Spleen (tissue), 11 donors: ENCODE results near the gene NBDY. TPM values are rescaled to one million over a fixed set of nuclear protein-coding genes. Genes with fewer than 3 reads are reported as not detected.

Experiments
- DNase-seq: peaks from one replicate; pipeline ENCODE4 v3.0.0-alpha.2; 2020
- H3K27ac ChIP-seq, 8 donors: fragments of 200-600 bp; sonication (generic) in 7 of 8; 1 replicate in 4 of 8; 2 replicates in 4 of 8; pipeline versions ENCODE4 v1.5.0 to v1.8.0; 2016 to 2021; ENCODE audit warnings: inconsistent platforms in 4 of 8, mild to moderate bottlenecking in 4 of 8, moderate library complexity in 1 of 8
- H3K27me3 ChIP-seq, 7 donors: fragments of 200-600 bp; sonication (generic) in 6 of 7; replicated peaks in 1 of 7; 1 replicate in 4 of 7; 2 replicates in 3 of 7; pipeline versions ENCODE4 v1.5.0 to v1.8.0; 2016 to 2021; ENCODE audit warnings: inconsistent platforms in 3 of 7, mild to moderate bottlenecking in 1 of 7
- H3K36me3 ChIP-seq, 6 donors: fragments of 200-600 bp; sonication (generic) in 5 of 6; 1 replicate in 4 of 6; 2 replicates in 2 of 6; pipeline versions ENCODE4 v1.5.0 to v1.8.0; 2016 to 2021; ENCODE audit warnings: inconsistent platforms in 2 of 6
- H3K4me1 ChIP-seq, 6 donors: fragments of 200-600 bp; sonication (generic) in 5 of 6; 1 replicate in 3 of 6; 2 replicates in 3 of 6; pipeline versions ENCODE4 v1.5.0 to v1.8.0; 2016 to 2021; ENCODE audit warnings: inconsistent platforms in 3 of 6
- H3K4me3 ChIP-seq, 8 donors: fragments of 200-600 bp; sonication (generic) in 7 of 8; 1 replicate in 4 of 8; 2 replicates in 4 of 8; pipeline versions ENCODE4 v1.5.0 to v1.8.0; 2016 to 2021; ENCODE audit warnings: inconsistent platforms in 4 of 8, mild to moderate bottlenecking in 4 of 8, moderate library complexity in 2 of 8
- H3K9me3 ChIP-seq, 8 donors: fragments of 200-600 bp; sonication (generic) in 7 of 8; 1 replicate in 4 of 8; 2 replicates in 4 of 8; pipeline versions ENCODE4 v1.5.0 to v1.8.0; 2016 to 2021; ENCODE audit warnings: inconsistent platforms in 4 of 8
- CTCF ChIP-seq, 11 experiments: fragments of 200-600 bp in 7 of 11; fragments of 450-650 bp in 4 of 11; sonication (generic) in 4 of 11; IDR thresholded peaks in 8 of 11; conservative IDR thresholded peaks in 3 of 11; 1 replicate in 7 of 11; 2 replicates in 4 of 11; pipeline versions ENCODE4 v1.4.0 to v1.8.0; 2016 to 2021; ENCODE audit warnings: antibody characterized with exemption in 11 of 11, inconsistent platforms in 4 of 11, mild to moderate bottlenecking in 1 of 11
- POLR2A ChIP-seq, 3 donors: fragments of 450-650 bp; IDR thresholded peaks; one replicate each; pipeline ENCODE4 v1.5.1; 2017; ENCODE audit warnings: antibody characterized with exemption in 3 of 3, mild to moderate bottlenecking in 1 of 3
- POLR2AphosphoS5 ChIP-seq, 3 donors: sonication (generic); formaldehyde crosslinking; IDR thresholded peaks; one replicate each; pipeline ENCODE4 v1.5.1; 2017; ENCODE audit warnings: antibody characterized with exemption in 3 of 3
- WGBS, 5 donors: extraction: QIAGEN DNeasy Blood & Tissue Kit in 3 of 5; methylation state at CpG; one replicate each; pipeline versions ENCODE4 v1.1.5 to v1.1.7; 2013 to 2018; 5-methylcytosine and 5-hydroxymethylcytosine counted together
- intact Hi-C: fragments of 100-400 bp; cut with DNase I; formaldehyde crosslinking; loops from one replicate; pipeline ENCODE4 v1.15.0; 2023; ENCODE audit warnings: low total_unique reads
- polyA plus RNA-seq, 3 donors: library from polyadenylated mRNA; stranded (reverse); fragments of 200-250 nt; gene quantifications; one replicate each; pipeline ENCODE4 v1.2.1, GENCODE V29; 2013
- total RNA-seq, 7 donors: library from RNA; depleted of rRNA in 3 of 7; stranded (reverse); fragments of >200 nt in 3 of 7; fragmentation: NEBNext Ultra II Directional in 4 of 7; extraction: Animal tissue kit (Norgen Biotek cat#: 25700) in 4 of 7; gene quantifications; one replicate each; pipeline versions ENCODE4 v1.1.0 to v1.2.1, GENCODE V29; 2016 to 2021
- donor health status: healthy with polysubstance abuse.
- donor health status: DM: no; HTN: no; CAD: no; lungs with moderate emphysema.
- donor health status: DM: no; HTN: no; CAD: no.
- donor health status: Bipolar disorder and iron deficiency.
- donor health status: healthy.
- donor health status: DM: no; HTN: no; CAD: no.
- donor health status: DM: yes; HTN: yes; CAD: no.

NBDY gene
- total and polyA plus RNA-seq, 10 donors = 15.7 to 46.7 (median 29.4) TPM

GRCh38 chrX:56738670-56739069, 9.6 kb downstream of the NBDY start:
- no peak for DNase-seq
- Histone ChIP-seq H3K9me3 (peaks cover 0 to 13% (median 0%) of the 10 kb centered on the region in 8 donors), H3K36me3 (peaks cover 0 to 28% (median 0%) of the 10 kb centered on the region in 6 donors), H3K4me3 (no peak overlapping the region), H3K27ac (no peak overlapping the region), H3K27me3 (no peaks in the 10 kb centered on the region), H3K4me1 (peaks cover 0 to 5% (median 0%) of the 10 kb centered on the region in 6 donors)
- 62 to 95% (median 91%) methylated on average over 1 of the region's 1 CpG for WGBS, 5 donors
- intact Hi-C loops = no loop called here
- TF ChIP-seq POLR2A (IDR thresholded peaks at IDR 0.05) = no peak
- no peak for TF ChIP-seq CTCF (IDR thresholded peaks at IDR 0.05 in 8 of 11, conservative IDR thresholded peaks at IDR 0.05 in 3 of 11)
- TF ChIP-seq POLR2AphosphoS5 (IDR thresholded peaks at IDR 0.05) = no peak

GRCh38 chrX:56744996-56745395, 16.0 kb downstream of the NBDY start:
- WGBS, 5 donors = 61 to 86% (median 69%) methylated on average over 4 of the region's 4 CpGs
- Histone ChIP-seq H3K27me3 (peaks cover 0 to 4% (median 0%) of the 10 kb centered on the region in 7 donors), H3K9me3 (peaks cover 0 to 13% (median 0%) of the 10 kb centered on the region in 8 donors), H3K4me1 (peaks cover 0 to 1% (median 0%) of the 10 kb centered on the region in 6 donors), H3K27ac (no peak overlapping the region), H3K4me3 (no peak overlapping the region), H3K36me3 (no peaks in the 10 kb centered on the region)
- DNase-seq = no peak
- TF ChIP-seq POLR2AphosphoS5 (IDR thresholded peaks at IDR 0.05) (no peak), CTCF (IDR thresholded peaks at IDR 0.05 in 8 of 11, conservative IDR thresholded peaks at IDR 0.05 in 3 of 11) (no peak), POLR2A (IDR thresholded peaks at IDR 0.05) (no peak)
- intact Hi-C loops = no loop called here

- Histone ChIP-seq H3K27ac (no peak overlapping the region), H3K27me3 (peaks cover 0 to 4% (median 0%) of the 10 kb centered on the region in 7 donors)
- TF ChIP-seq POLR2AphosphoS5 (IDR thresholded peaks at IDR 0.05) (no peak), CTCF (IDR thresholded peaks at IDR 0.05 in 8 of 11, conservative IDR thresholded peaks at IDR 0.05 in 3 of 11) (no peak), POLR2A (IDR thresholded peaks at IDR 0.05) (no peak)
Observed at GRCh38 chrX:56746996-56747395, 18.0 kb downstream of the NBDY start.

GRCh38 chrX:56751071-56751470, 22.0 kb downstream of the NBDY start:
- peaks cover 0 to 6% (median 0%) of the 10 kb centered on the region in 7 donors for H3K27me3 ChIP-seq
- no peaks in the 10 kb centered on the region for H3K36me3 ChIP-seq
- H3K27ac ChIP-seq = no peak overlapping the region
- intact Hi-C loops = no loop called here
- no peak for TF ChIP-seq POLR2AphosphoS5 (IDR thresholded peaks at IDR 0.05)
- TF ChIP-seq POLR2A (IDR thresholded peaks at IDR 0.05) = no peak
- TF ChIP-seq CTCF (IDR thresholded peaks at IDR 0.05 in 8 of 11, conservative IDR thresholded peaks at IDR 0.05 in 3 of 11) = no peak
- no peaks in the 10 kb centered on the region for H3K4me1 ChIP-seq
- DNase-seq = no peak
- H3K9me3 ChIP-seq = no peaks in the 10 kb centered on the region
- no peak overlapping the region for H3K4me3 ChIP-seq

More at GRCh38 chrX:56746996-56747395, 18.0 kb downstream of the NBDY start:
- DNase-seq = no peak
- Histone ChIP-seq H3K36me3 (no peaks in the 10 kb centered on the region), H3K4me1 (no peaks in the 10 kb centered on the region), H3K4me3 (no peak overlapping the region), H3K9me3 (peaks cover 0 to 7% (median 0%) of the 10 kb centered on the region in 8 donors)
- 85 to 95% (median 91%) methylated on average over 1 of the region's 1 CpG for WGBS, 5 donors
- intact Hi-C loops = no loop called here
